CD14-positive monocyte (primary cell): ENCODE data around the gene CHMP1A. TPM values are rescaled to one million over a fixed set of nuclear protein-coding genes. Genes with fewer than 3 reads are reported as not detected.

Experiments
- DNase-seq, 3 donors: peaks; one replicate each; pipeline ENCODE4 v3.0.0-alpha.2; 2011 to 2022
- H2AFZ ChIP-seq: 2 replicates; pipeline ENCODE4 v1.6.0; 2012; ENCODE audit warnings: mild to moderate bottlenecking, low read depth, low read length, inconsistent platforms; ENCODE audit not compliant: insufficient read depth, poor library complexity, severe bottlenecking
- H3K27ac ChIP-seq, 2 donors: 1 replicate in 1 of 2; 2 replicates in 1 of 2; pipeline ENCODE4 v1.5.1; 2012 to 2013; ENCODE audit warnings: low read length in 2 of 2, control low read depth in 1 of 2, inconsistent platforms in 1 of 2, low read depth in 1 of 2, mild to moderate bottlenecking in 1 of 2
- H3K27me3 ChIP-seq, 2 donors: one replicate each; pipeline versions ENCODE4 v1.6.0 to v1.6.1; 2011 to 2013; ENCODE audit warnings: low read length in 2 of 2; ENCODE audit not compliant: control insufficient read depth in 2 of 2, insufficient read depth in 2 of 2
- H3K36me3 ChIP-seq, 2 donors: replicated peaks in 1 of 2; 1 replicate in 1 of 2; 2 replicates in 1 of 2; pipeline versions ENCODE4 v1.5.1 to v1.6.1; 2012 to 2013; ENCODE audit warnings: low read length in 2 of 2, control low read depth in 1 of 2, inconsistent platforms in 1 of 2, mild to moderate bottlenecking in 1 of 2; ENCODE audit not compliant: insufficient read depth in 2 of 2, control insufficient read depth in 1 of 2
- H3K4me1 ChIP-seq, 2 donors: 1 replicate in 1 of 2; 2 replicates in 1 of 2; pipeline versions ENCODE4 v1.5.1 to v1.6.1; 2012 to 2013; ENCODE audit warnings: low read length in 2 of 2, control low read depth in 1 of 2, inconsistent platforms in 1 of 2, mild to moderate bottlenecking in 1 of 2, moderate library complexity in 1 of 2; ENCODE audit not compliant: insufficient read depth in 2 of 2, control insufficient read depth in 1 of 2
- H3K4me2 ChIP-seq: replicated peaks from 2 replicates; pipeline ENCODE3; 2012; ENCODE audit warnings: low read length, moderate library complexity, mild to moderate bottlenecking; ENCODE audit not compliant: poor library complexity, severe bottlenecking; ENCODE audit errors: extremely low read depth
- H3K4me3 ChIP-seq, 3 experiments: fragments of 200-600 bp in 1 of 3; sonication (generic) in 1 of 3; replicated peaks in 1 of 3; 1 replicate in 2 of 3; 2 replicates in 1 of 3; pipeline ENCODE4 v1.5.1; 2011 to 2013; ENCODE audit warnings: low read length in 3 of 3, mild to moderate bottlenecking in 3 of 3, control low read depth in 2 of 3, low read depth in 2 of 3, inconsistent platforms in 1 of 3, moderate library complexity in 1 of 3
- H3K79me2 ChIP-seq: 2 replicates; pipeline ENCODE4 v1.6.0; 2012; ENCODE audit warnings: mild to moderate bottlenecking, control low read depth, inconsistent platforms, low read length, moderate library complexity; ENCODE audit not compliant: insufficient read depth
- H3K9ac ChIP-seq: 2 replicates; pipeline ENCODE4 v1.6.0; 2017; ENCODE audit warnings: low read length, mild to moderate bottlenecking; ENCODE audit not compliant: insufficient read depth, poor library complexity, severe bottlenecking
- H3K9me3 ChIP-seq, 2 donors: replicated peaks in 1 of 2; 1 replicate in 1 of 2; 2 replicates in 1 of 2; pipeline versions ENCODE4 v1.5.1 to v1.6.1; 2012 to 2013; ENCODE audit warnings: low read length in 2 of 2, control low read depth in 1 of 2; ENCODE audit not compliant: control insufficient read depth in 1 of 2, insufficient read depth in 1 of 2
- H4K20me1 ChIP-seq: 2 replicates; pipeline ENCODE4 v1.6.0; 2012; ENCODE audit warnings: mild to moderate bottlenecking, low read length, control low read depth, moderate library complexity; ENCODE audit not compliant: insufficient read depth
- H3K27ac Mint-ChIP-seq, 7 donors: one replicate each; pipeline ENCODE4 v1.8.0; 2020; ENCODE audit warnings: mild to moderate bottlenecking in 7 of 7, mixed read lengths in 7 of 7, moderate library complexity in 6 of 7, inconsistent platforms in 2 of 7
- H3K27me3 Mint-ChIP-seq, 3 donors: one replicate each; pipeline ENCODE4 v1.8.0; 2021 to 2022; ENCODE audit warnings: low read depth in 3 of 3, mild to moderate bottlenecking in 3 of 3, mixed read lengths in 3 of 3, moderate library complexity in 3 of 3, inconsistent platforms in 1 of 3
- H3K36me3 Mint-ChIP-seq, 2 donors: one replicate each; pipeline ENCODE4 v1.8.0; 2020; ENCODE audit warnings: mixed read lengths in 2 of 2, inconsistent platforms in 1 of 2, mild to moderate bottlenecking in 1 of 2
- H3K4me1 Mint-ChIP-seq: one replicate; pipeline ENCODE4 v1.8.0; 2020; ENCODE audit warnings: mild to moderate bottlenecking, mixed read lengths
- H3K4me3 Mint-ChIP-seq, 2 donors: one replicate each; pipeline ENCODE4 v1.8.0; 2020; ENCODE audit warnings: mild to moderate bottlenecking in 2 of 2, mixed read lengths in 2 of 2, moderate library complexity in 1 of 2
- H3K9me3 Mint-ChIP-seq, 7 donors: one replicate each; pipeline ENCODE4 v1.8.0; 2020 to 2022; ENCODE audit warnings: mixed read lengths in 7 of 7, mild to moderate bottlenecking in 6 of 7, moderate library complexity in 6 of 7, inconsistent platforms in 2 of 7
- CTCF ChIP-seq: fragments of 200-600 bp; IDR thresholded peaks from one replicate; pipeline ENCODE4 v1.8.0; 2022; ENCODE audit warnings: antibody characterized with exemption, mild to moderate bottlenecking
- WGBS: methylation state at CpG from one replicate; pipeline ENCODE4 v1.1.5; 2013; ENCODE audit warnings: missing lambda C conversion rate; ENCODE audit not compliant: insufficient coverage; 5-methylcytosine and 5-hydroxymethylcytosine counted together
- intact Hi-C, 2 donors: fragments of 100-400 bp; cut with micrococcal nuclease; formaldehyde crosslinking; loops; one replicate each; pipeline versions ENCODE4 v1.15.0 to v1.15.1; 2023
- polyA plus RNA-seq, 3 donors: library from polyadenylated mRNA; depleted of rRNA in 1 of 3; unstranded in 2 of 3; stranded (reverse) in 1 of 3; fragments of 300-500 nt in 2 of 3; fragments of >200 nt in 1 of 3; fragmentation: Illumina TruSeq in 2 of 3; gene quantifications; 1 replicate in 2 of 3; 2 replicates in 1 of 3; pipeline ENCODE4 v1.2.3, GENCODE V29; 2012 to 2021

Gene CHMP1A
- polyA plus RNA-seq, 3 donors = 57.3 to 85.7 (median 76.6) TPM

- no peaks in the 10 kb centered on the region for H3K36me3 ChIP-seq
- H3K4me2 ChIP-seq = no peak overlapping the region
- no peak overlapping the region for H3K4me3 Mint-ChIP-seq
- H3K36me3 Mint-ChIP-seq = no peaks in the 10 kb centered on the region
- H3K27me3 Mint-ChIP-seq = peaks cover 7 to 19% (median 11%) of the 10 kb centered on the region in 3 donors
- TF ChIP-seq CTCF = no peak
- peaks cover 0 to 5% (median 0%) of the 10 kb centered on the region in 7 donors for H3K9me3 Mint-ChIP-seq
- no peaks in the 10 kb centered on the region for H4K20me1 ChIP-seq
- H3K4me1 ChIP-seq = no peaks in the 10 kb centered on the region
- DNase-seq = no peak
- no peaks in the 10 kb centered on the region for H3K9me3 ChIP-seq
- peaks cover 0 to 3% of the 10 kb centered on the region in 2 donors for H3K27me3 ChIP-seq
- no peak overlapping the region for H3K27ac Mint-ChIP-seq
- H3K27ac ChIP-seq = no peak overlapping the region
- H3K4me1 Mint-ChIP-seq = no peaks in the 10 kb centered on the region
- no peaks in the 10 kb centered on the region for H3K79me2 ChIP-seq
- intact Hi-C loops = no loop called here
- no peak overlapping the region for H2AFZ ChIP-seq
- H3K9ac ChIP-seq = no peak overlapping the region
- no CpG with 5 or more reads among the region's 16 CpGs for WGBS
- no peak overlapping the region for H3K4me3 ChIP-seq
Measured at GRCh38 chr16:89618109-89618998, 39.2 kb downstream of the CHMP1A start.

- Mint-ChIP-seq H3K27me3 (peaks cover 5 to 18% (median 6%) of the 10 kb centered on the region in 3 donors), H3K27ac (no peak overlapping the region), H3K9me3 (peaks cover 0 to 5% (median 0%) of the 10 kb centered on the region in 7 donors), H3K4me1 (no peaks in the 10 kb centered on the region), H3K36me3 (no peaks in the 10 kb centered on the region), H3K4me3 (no peak overlapping the region)
- 71% methylated on average over 6 of the region's 6 CpGs for WGBS
- no peaks in the 10 kb centered on the region for H3K4me1 ChIP-seq
- no peak overlapping the region for H3K4me3 ChIP-seq
- no peak for TF ChIP-seq CTCF
- no peak overlapping the region for H3K27ac ChIP-seq
- no peaks in the 10 kb centered on the region for H3K27me3 ChIP-seq
- no peak overlapping the region for H3K4me2 ChIP-seq
- H4K20me1 ChIP-seq = no peaks in the 10 kb centered on the region
- no peaks in the 10 kb centered on the region for H3K9me3 ChIP-seq
- H3K36me3 ChIP-seq = no peaks in the 10 kb centered on the region
- no peak overlapping the region for H2AFZ ChIP-seq
- intact Hi-C loops = no loop called here
- H3K9ac ChIP-seq = no peak overlapping the region
- DNase-seq = no peak
- H3K79me2 ChIP-seq = no peaks in the 10 kb centered on the region
Measured at GRCh38 chr16:89617036-89617435, 40.5 kb downstream of the CHMP1A start.
